ENCODE measurements around the gene PHYH.
"Not testable (repeated sequence)": the region's sequence is repeated elsewhere in the genome, so short reads cannot be mapped to it uniquely, and the experiment has no call there.

Gene PHYH

DNA sequence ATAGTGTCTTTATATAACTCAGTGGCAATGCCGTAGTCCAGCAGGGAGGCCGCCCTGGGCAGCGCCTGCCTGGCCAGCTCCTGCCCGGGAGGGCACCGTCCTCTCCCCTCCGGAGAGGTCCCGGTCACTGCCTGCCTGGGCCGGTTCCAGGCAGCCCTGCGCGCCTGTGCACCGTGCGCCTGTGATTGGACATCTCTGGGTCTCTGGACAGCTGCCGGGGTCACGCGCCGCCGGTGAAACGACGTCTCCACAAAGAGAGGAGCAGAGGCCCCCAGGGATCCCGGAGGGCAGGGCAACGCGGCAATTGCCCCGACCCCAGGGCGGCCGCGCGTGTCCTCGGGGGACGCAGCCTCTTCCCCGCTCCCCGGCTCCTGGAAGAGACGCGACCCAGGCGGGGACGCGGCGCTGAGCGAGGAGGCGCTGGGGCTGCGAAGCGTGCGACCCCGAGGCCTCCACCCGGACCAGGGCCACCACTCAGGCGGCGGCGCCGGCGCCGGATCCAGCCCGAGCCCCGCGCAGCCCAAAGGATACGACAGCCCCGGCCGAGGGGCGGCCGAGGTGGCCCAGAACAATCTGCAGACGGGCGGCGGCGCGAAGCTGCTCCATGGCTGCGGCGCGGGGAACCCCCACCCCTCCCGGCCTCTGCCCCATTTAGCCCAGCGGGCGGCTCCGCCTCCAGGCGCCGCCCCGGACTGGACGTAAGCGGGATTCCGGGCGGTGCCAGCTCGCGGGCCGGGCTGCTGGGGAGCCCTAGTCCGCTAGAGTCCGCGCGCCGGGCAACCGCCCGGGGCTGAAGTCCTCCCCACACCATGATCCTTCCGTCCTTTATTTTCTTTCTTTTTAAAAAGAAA lies at the start of gene PHYH:
Gene PHYH (minus strand): TSS at position 628 of the 851 bp plus-strand sequence. CDS start 22 bp downstream, at position 606.
- DNase-seq (ENCODE audit: low read depth), result peak; percentile 68

DNA sequence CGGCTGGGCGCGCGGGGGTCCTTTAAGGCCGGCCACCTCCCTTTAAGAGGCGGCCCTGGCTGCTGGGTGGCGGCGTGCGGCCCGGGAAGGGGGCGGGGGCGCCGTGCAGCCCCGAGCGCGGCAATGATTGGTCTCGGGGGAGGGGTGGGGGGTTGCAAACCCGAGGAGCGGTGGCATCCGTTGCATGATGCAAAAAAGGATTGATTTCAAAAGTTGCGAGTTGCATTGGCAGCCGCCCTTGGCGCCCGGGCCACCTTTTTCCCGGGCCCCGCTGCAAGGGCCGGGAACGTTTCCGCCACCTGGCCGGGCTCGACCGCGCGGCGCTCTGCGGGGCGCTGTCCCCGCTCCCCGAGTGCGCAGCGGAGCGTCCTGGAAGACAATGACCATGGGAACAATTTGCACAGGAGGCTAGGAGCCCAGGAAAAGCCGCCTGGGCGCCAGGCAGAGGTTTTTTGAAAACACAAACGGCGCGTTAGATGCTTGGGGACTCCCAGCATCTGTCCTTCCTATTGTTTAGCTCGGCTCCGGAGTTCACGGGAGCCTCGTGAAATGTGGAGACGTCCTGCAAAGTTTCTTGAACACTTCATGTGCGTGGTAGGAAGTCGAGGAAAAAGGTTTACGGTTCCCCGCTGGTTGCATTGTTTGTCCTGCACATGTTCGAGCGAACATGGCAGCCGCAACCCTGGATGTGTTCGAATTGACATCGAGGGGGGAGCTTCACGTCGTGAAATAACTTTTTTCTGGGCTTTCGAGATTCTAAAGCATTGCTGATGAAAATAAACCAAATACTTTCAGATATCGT lies 48.6 kb upstream of the PHYH start, which contains the start of gene SEPHS1:
Gene SEPHS1 (minus strand): TSS at position 78 of the 802 bp plus-strand sequence. CDS start 3,343 bp downstream, outside the sequence.
- DNase-seq (ENCODE audit: low read depth), result peak; percentile 75

DNA sequence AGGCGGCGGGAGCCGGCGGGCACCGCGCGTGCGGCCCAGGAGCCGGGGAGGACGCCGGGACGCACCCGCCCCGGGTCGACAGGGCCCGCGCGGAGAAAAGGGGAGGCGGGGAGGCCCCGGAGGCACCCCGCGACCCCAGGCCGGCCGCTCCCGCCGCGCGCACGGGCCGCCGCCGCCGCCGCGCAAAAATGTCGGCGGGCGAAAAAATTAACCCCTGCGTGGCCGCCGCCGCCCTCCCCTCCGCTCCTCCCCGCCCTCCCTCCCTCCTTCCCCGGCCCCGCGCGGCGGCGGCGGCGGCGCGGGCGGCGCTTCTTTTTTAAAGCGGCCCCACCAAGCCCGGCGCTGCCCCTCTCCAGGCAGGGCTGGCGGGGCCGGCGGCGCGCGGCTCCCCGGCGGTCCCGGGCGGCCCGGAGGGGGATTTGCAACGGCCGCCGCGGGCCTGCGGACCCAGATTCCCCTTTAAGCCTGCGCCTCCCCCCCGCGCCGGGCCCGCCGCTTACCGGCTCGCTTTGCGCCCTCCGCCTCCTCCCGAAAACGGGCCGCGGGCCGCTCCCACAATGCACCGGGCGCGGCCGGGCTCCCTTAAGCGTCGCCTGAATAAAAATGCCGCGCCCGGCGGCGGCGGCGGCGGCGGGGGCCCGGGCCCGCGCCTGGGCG lies 47.8 kb upstream of the PHYH start:
- DNase-seq (ENCODE audit: low read depth), result peak; percentile 62

DNA sequence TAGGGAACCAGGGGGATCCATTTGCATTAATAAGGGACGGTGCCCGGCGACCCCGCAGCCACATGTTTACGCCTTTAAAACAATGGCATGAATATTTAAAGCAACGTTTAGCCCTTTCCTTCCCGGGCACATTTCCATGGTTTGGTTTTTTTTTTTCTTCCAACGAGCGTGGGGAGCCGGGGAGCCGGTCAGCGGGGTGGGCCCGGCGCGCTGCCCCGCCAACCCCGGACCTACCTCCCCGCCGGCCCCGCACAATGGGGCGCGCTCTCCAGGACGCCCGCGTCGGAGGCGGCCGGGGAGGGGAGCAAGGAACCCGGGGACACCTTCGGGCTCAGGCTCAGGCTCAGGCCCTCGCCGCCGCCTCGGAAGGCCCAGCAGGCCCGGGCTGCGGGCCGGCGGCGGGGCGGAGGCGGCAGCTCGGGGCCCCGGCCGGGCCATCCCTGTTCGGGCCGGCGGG lies 47.2 kb upstream of the PHYH start:
- DNase-seq (ENCODE audit: low read depth), result no peak

DNA sequence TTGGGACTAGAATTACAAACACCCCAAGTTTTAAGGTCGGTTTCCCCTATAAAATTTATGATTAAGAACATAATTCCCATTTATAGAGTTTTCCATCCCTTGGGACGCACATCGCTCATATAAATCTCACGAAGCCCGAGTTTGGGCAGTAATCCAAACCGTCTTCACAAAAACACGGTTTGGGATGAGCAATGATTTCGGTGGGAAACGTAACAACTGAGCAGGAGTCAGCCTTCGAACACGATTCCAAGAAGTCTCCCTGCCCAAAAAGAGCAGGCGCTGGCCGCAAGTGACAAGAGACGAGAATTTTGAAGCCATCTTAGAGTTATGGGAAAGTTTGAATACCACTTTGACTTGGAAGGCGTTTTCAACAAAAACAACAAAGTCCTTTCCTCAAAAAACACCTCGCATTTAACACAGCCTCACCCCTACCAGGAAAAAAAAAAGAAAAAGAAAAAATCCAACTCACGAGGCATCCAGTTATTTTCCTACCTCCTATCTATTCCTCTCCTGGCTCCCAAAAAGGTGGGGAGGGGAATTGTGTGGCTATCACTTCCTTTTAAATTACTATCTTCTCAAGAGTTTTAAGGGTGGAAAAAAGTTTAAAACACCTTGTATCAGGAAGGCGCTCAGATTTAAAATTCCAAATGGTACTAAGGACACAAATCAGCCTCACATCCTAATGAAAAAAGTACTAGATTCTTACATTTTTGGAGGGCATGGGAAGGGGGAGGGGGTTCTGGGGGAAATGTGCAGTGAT lies 46.6 kb upstream of the PHYH start:
- DNase-seq (ENCODE audit: low read depth), result no peak

DNA sequence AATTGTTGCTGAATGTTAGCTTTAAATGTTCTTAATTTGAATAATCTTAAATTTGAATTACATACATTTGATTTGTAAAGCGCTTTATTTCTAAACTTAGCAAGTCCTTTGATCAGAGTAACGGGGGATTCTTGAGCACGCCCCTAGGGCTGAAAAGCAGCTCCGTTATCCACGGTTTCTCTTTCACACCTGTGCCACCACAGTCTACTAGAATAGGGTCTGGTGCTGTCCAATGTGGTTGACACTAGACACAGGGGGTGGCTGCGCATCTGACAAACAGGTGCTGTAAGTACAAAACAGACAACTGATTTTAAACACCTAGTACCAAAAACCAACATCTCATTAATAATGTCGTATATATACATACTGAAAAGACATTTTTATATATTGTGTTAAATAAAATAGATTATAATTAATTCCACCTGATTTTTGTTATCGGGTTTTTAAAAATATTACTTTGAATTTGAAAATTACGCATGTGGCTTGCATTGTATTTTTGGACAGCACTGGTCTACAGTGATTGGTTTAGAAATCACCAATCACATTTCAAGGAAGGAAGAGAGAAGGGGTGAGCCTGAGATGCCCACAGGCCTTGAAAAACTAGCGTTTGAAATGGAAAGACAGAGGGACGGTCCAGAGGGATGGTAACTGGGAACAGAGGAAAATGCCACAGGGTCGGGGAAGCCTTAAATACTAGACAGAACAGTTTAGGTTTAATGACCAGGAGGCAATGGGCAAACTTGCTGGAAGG lies 40.9 kb upstream of the PHYH start:
- DNase-seq (ENCODE audit: low read depth), result peak; percentile 25

DNA sequence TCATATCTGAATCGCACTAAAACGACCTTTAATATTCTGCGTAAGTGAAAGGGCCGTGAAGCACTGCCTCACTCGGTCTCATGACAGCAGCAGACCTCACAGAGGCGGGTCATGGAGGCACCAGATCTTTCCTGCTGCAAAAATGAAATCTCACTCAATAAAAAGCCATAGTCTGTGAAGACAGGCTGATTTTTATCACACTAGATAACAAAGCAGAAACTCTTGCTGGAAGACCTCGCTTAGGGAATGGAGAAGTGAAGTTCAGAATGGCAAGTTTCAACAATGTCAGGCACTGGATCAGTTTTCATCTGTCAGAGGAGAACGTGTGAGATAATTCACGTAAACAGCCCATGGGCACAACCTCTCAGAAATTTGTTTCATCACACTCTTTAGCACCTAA lies 40.2 kb upstream of the PHYH start:
- no peak for DNase-seq (ENCODE audit: low read depth)

DNA sequence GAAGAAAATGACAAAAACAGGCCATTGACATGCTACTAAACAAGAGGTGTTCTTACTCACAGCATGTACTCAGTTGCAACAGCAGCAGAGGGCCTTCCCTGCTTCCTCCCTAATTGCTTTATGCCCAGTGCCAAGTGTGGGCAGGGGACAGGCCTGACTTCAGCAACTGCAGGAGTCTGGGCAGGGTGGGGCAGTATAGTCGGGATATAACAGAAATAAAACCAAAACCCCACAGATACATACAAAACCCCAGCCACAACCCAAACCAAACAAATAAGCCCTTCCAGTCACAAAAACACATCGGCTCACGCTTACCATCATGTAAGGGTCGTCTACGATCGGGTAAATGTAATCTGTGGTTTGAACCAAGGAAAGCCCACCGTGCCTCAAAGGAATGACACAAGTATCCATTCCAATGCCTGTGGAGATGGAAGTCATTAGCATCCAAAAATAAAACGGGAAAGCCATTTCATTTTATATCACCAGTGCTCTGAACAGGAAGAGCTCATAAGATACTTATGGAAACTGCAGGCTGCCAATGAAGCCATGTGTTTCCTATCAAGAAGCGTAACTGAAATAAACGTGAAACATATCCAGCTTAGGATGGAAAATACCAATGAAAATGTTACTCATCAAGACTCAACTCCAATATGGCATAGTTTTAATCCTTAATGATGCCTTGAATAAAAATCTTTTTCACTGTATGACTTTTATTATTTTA lies 38.7 kb upstream of the PHYH start:
- DNase-seq (ENCODE audit: low read depth), result no peak

DNA sequence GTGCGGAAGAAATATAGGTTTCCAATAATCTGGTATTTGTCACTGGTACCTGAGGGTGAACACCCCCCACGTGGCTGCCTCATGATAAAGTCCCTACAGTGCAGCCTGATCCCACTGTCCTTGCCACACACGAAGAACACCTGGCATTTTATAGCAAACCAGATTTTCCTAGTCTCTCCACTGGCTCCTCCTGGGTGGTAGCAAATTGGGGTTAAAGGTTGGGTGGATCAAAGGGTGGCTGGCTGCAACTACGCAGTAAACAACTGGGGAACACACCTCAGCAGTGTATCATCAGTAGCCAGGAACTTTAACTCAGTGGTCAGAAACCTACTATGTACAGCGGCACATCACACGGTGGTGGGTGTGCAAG lies 37.9 kb upstream of the PHYH start:
- DNase-seq (ENCODE audit: low read depth), result no peak

DNA sequence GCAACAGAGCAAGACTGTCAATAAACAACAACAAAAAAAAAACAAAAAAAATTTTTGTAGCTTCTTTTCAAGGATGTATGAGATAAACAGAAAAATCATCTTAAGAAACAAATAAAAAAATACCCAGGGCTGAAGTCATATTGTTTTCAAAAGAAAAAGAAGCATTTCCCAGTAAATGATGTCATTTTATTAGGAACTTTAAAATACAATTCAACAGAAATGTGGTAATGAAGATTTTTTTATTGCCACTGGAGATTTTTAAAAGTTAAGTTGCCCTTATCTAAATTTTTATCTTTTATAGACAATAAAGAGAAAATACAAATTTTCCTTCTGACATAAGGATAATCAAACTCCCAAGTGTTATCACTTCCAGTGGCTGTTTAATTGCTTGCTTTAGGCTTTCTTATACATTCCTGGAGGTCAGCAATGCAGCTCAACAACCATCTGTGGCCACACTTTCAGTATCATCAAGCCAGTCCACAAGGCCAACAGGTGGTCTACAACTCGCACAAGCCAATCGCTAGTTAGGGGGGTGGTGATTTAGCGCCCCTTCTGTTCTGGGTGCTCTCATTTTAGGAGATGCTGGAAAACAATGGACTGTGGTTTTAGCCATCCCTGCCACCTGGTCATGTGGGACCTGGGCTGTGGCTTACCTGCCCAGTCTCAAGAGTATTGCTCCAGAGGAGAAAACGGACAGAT lies 37.4 kb upstream of the PHYH start:
- DNase-seq (ENCODE audit: low read depth), result no peak

DNA sequence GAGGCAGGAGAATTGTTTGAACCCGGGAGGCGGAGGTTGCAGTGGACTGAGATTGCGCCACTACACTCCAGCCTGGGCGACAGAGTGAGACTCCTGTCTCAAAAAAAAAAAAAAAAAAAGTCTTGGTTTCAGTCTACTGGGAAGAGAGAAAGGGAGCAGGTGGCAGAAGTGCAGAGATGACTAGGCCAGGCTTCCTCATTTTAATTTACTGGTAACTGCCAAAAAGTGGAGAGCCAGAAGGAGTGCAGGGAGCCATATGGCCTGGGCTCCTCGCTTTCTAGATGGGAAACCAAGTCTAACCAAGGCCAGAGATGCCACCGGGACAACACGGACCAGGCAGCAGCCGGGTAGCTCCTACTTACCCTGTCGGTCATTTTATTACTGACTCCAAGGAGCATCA lies 36.0 kb upstream of the PHYH start:
- DNase-seq (ENCODE audit: low read depth), result no peak

DNA sequence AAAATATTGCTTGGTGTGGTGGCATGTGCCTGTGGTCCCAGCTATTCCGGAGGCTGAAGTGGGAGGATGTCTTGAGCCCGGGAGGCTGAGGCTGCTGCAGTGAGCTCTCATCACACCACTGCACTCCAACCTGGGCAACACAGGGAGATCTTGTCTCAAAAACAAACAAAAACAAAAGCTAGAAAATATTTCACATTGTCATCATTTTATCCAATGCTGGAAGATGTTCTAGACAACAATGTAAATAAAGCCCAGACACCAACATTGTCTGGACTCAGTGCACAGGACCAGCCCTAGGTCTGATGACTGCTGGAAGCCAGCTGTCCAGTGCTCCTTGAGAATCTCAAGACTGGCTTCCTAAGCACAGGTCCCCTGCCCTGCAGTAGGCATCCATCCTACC lies 34.7 kb upstream of the PHYH start:
- DNase-seq (ENCODE audit: low read depth), result no peak

DNA sequence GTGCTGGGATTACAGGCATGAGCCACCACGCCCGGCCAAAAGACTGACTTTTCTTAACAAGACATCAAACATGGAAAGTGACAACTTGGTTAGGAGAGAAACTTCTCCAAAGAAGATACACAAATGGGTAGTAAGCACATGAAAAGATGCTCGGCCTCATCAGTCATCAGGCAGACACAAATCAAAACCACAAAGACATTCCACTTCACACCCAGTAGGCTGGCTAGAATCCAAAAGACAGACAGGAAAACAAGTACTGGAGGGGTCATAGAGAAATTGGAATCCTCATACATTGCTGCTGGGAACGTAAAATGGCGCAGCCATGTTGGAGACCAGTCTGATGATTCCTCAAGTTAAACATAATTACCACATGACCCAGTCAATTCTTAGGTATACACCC lies 31.8 kb upstream of the PHYH start:
- no peak for DNase-seq (ENCODE audit: low read depth)

DNA sequence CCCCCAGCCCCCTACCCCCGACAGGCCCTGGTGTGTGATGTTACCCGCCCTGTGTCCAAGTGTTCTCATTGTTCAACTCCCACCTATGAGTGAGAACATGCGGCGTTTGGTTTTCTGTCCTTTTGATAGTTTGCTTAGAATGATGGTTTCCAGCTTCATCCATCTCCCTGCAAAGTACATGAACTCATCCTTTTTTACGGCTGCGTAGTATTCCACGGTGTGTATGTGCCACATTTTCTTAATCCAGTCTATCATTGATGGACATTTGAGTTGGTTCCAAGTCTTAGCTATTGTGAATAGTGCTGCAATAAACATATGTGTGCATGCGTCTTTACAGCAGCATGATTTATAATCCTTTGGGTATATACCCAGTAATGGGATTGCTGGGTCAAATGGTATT lies 31.1 kb upstream of the PHYH start:
- not testable (repeated sequence) for DNase-seq (ENCODE audit: low read depth)

DNA sequence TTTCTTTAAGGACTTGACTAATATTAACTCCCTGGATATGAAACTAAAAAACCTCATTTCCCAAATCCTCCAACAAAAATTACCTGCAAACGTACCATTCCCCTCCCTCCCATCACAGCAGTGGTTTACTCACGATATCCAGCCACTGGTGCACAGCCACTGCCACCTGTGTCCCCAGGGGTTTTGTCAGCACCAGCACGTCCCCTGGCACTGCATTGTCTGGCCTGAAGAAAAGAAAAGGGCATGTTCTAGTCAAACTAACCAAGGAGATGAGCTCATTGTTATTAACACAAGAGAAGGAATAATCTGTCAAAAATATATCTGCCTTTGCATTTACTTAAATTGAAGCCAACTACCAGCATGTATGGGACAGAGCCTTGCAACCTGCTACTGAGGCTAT lies 29.7 kb upstream of the PHYH start:
- no peak for DNase-seq (ENCODE audit: low read depth)

DNA sequence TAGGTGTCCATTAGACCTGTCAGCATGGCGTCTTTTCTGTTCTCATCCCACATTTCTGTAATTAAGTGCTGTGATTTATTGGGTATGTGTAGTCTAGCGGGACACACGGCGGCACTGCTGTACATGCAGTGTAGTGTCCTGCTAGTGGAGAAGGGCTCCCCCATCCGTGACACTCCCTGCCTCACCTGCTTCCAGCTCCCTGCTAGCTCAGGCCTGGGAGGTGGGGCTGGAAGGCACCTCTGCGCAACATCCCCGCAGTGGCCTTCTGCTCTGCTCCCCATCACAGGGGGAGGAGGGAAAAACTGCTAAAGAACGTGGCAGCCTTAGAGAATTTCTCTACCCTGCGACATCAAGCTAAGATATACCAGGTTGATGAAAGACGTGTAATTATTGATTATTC lies 28.7 kb upstream of the PHYH start:
- no peak for DNase-seq (ENCODE audit: low read depth)

DNA sequence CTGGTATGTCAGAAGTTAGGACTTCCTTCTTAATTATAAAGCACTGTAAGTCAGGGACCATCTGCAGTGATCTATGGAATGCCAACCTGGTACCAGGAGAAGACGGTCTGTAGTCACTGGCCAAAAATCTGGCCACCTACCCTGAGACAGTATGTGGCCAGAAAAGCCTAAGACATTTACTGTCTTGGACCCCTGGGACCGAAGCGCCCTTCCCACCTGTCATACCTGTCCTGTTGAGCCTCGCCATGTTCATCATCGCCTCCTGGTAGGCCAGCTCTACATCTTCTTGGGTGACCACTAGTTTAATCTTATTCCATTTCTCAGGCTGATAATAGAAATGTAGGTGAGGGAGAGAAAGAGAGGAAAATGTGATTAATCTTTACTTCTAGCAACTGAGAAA lies 28.3 kb upstream of the PHYH start:
- DNase-seq (ENCODE audit: low read depth), result no peak

DNA sequence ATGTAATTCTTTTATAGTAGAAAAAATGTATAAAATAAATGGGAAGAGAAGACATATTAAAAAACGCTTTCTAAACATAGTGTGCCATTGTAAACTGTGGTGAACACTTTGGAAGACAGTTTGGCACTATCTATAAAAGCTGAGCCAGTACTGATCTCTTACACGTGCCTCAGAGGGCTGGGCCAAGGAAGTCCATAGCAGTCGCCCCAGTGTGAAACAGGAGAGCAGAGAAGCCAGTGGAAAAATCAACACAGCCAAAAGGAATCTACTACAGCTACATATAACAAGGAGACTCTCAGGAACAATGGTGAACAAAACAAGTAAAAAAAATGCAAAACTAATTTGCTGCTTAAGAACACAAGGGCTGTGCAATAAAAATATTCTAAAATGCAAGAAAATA lies 27.7 kb upstream of the PHYH start:
- DNase-seq (ENCODE audit: low read depth), result no peak

DNA sequence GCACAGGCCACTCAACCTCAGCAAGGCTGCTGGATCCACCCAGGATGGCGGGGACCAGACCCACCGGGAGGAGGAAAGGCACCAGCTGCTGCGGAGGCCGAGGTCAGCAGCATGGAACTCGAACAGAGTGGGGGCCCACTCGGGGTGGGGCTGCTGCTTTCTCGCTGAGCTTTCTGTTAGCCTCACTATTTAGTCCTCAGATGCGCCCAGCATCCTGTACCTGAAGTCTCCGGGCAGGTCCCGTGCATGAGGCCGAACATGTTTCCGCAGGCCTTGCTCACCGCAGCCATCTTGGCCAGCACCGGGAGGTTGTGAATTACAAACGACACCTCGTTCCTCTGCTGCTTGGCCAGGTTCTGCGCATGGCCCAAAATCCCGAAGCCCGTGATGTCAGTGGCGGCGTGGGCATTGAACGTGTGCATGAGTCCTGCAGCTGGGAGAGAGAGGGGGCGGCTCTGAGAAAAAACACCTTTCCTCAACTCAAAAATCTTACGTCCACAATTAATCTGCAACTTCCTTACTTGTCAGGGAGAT lies 22.8 kb upstream of the PHYH start:
- DNase-seq (ENCODE audit: low read depth), result no peak

DNA sequence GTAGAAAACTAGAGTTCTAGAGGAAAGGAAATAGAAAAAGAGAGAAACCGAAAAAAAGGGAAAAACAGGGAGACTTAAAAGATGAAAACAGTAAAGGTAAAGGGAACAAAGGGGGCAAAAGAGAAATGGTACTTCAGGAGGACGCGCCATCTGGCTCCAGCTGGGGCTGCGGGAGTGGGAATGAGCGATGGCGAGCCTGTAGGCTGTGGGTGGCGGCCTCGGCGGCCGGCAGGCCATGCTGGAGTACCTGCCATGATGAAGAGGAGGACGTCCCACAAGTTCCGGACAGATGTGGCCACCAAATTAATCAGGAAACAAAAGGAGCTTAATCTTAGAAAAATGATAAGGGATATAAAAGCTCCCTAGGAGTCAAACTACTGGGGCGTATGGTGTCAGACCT lies 21.7 kb upstream of the PHYH start:
- DNase-seq (ENCODE audit: low read depth), result no peak
